Naive thymus-derived CD4-positive, alpha-beta T cell (primary cell): ENCODE results near the gene EMX2. TPM values are rescaled to one million over a fixed set of nuclear protein-coding genes. Genes with fewer than 3 reads are reported as not detected.

Experiments used
- ATAC-seq: fragments of 150-1000 bp; cut with Tn5 transposase; 2 replicates; pipeline ENCODE4 v1.10.0; 2021; ENCODE audit warnings: mild to moderate bottlenecking, moderate library complexity
- CTCF ChIA-PET: fragments of 350-600 bp; sonication (Branson Sonifier 250); formaldehyde crosslinking; loops from one replicate; lab custom pipeline; 2021; ENCODE audit warnings: antibody characterized with exemption; lab: Charles Lee
- POLR2A ChIA-PET: fragments of 350-600 bp; sonication (Branson Sonifier 250); formaldehyde crosslinking; loops from one replicate; lab custom pipeline; 2021; ENCODE audit warnings: antibody characterized with exemption, inconsistent platforms; lab: Charles Lee
- DNase-seq, 9 donors: peaks; one replicate each; pipeline versions ENCODE4 v3.0.0 to v3.0.0-alpha.2; 2020 to 2022; ENCODE audit warnings: mixed read lengths in 1 of 9
- H3K27ac ChIP-seq: one replicate; pipeline ENCODE4 v1.7.0; 2013; ENCODE audit warnings: mild to moderate bottlenecking, low read depth, low read length, moderate library complexity
- H3K27me3 ChIP-seq, 2 donors: one replicate each; pipeline ENCODE4 v1.7.0; 2013; ENCODE audit warnings: low read length in 2 of 2, mild to moderate bottlenecking in 2 of 2, moderate library complexity in 2 of 2; ENCODE audit not compliant: control insufficient read depth in 2 of 2, insufficient read depth in 2 of 2
- H3K36me3 ChIP-seq, 3 experiments: 1 replicate in 2 of 3; 2 replicates in 1 of 3; pipeline ENCODE4 v1.7.0; 2013; ENCODE audit warnings: low read length in 3 of 3, mild to moderate bottlenecking in 3 of 3, moderate library complexity in 1 of 3; ENCODE audit not compliant: insufficient read depth in 3 of 3, control insufficient read depth in 2 of 3
- H3K4me1 ChIP-seq, 2 donors: one replicate each; pipeline ENCODE4 v1.7.0; 2013; ENCODE audit warnings: low read length in 2 of 2, mild to moderate bottlenecking in 2 of 2, moderate library complexity in 1 of 2; ENCODE audit not compliant: control insufficient read depth in 2 of 2, insufficient read depth in 2 of 2
- H3K4me3 ChIP-seq: 2 replicates; pipeline ENCODE4 v1.7.0; 2013; ENCODE audit warnings: mild to moderate bottlenecking, low read length
- H3K9me3 ChIP-seq, 3 experiments: 1 replicate in 2 of 3; 2 replicates in 1 of 3; pipeline ENCODE4 v1.7.0; 2013; ENCODE audit warnings: low read length in 3 of 3; ENCODE audit not compliant: control insufficient read depth in 2 of 3
- H3K27ac Mint-ChIP-seq, 9 donors: one replicate each; pipeline ENCODE4 v1.8.0; 2020 to 2022; ENCODE audit warnings: mixed read lengths in 9 of 9, mild to moderate bottlenecking in 8 of 9, moderate library complexity in 5 of 9, inconsistent platforms in 2 of 9
- H3K27me3 Mint-ChIP-seq, 5 donors: one replicate each; pipeline ENCODE4 v1.8.0; 2021 to 2022; ENCODE audit warnings: mixed read lengths in 5 of 5, mild to moderate bottlenecking in 1 of 5
- H3K36me3 Mint-ChIP-seq, 5 donors: one replicate each; pipeline ENCODE4 v1.8.0; 2020 to 2022; ENCODE audit warnings: mixed read lengths in 5 of 5, mild to moderate bottlenecking in 3 of 5, inconsistent platforms in 1 of 5
- H3K4me1 Mint-ChIP-seq, 7 donors: one replicate each; pipeline ENCODE4 v1.8.0; 2020 to 2022; ENCODE audit warnings: mixed read lengths in 7 of 7, mild to moderate bottlenecking in 3 of 7, inconsistent platforms in 1 of 7
- H3K4me3 Mint-ChIP-seq, 10 donors: one replicate each; pipeline ENCODE4 v1.8.0; 2020 to 2022; ENCODE audit warnings: mild to moderate bottlenecking in 10 of 10, mixed read lengths in 10 of 10, moderate library complexity in 6 of 10, inconsistent platforms in 2 of 10
- H3K9me3 Mint-ChIP-seq, 11 donors: one replicate each; pipeline ENCODE4 v1.8.0; 2020 to 2022; ENCODE audit warnings: mixed read lengths in 11 of 11, mild to moderate bottlenecking in 4 of 11, inconsistent platforms in 1 of 11, moderate library complexity in 1 of 11
- intact Hi-C, 2 donors: fragments of 100-400 bp; cut with micrococcal nuclease; formaldehyde crosslinking; loops; one replicate each; pipeline ENCODE4 v1.15.1; 2023
- polyA plus RNA-seq, 2 donors: library from polyadenylated mRNA; unstranded; fragments of 300-500 nt; fragmentation: Illumina TruSeq; gene quantifications; one replicate each; pipeline ENCODE4 v1.2.3, GENCODE V29; 2021
- total RNA-seq, 6 experiments: library from RNA in 5 of 6; stranded (reverse) in 5 of 6; gene quantifications; 1 replicate in 5 of 6; 2 replicates in 1 of 6; pipeline ENCODE4 v1.2.3 and lab custom pipeline; 2021 to 2026

EMX2 gene
- total and polyA plus RNA-seq, 7 experiments from 2014 or later: not detected

- Histone ChIP-seq H3K27me3 (peaks cover 0 to 23% of the 10 kb centered on the region in 2 donors), H3K27ac (no peak overlapping the region), H3K4me3 (no peak overlapping the region), H3K4me1 (no peaks in the 10 kb centered on the region), H3K36me3 (no peaks in the 10 kb centered on the region), H3K9me3 (no peaks in the 10 kb centered on the region)
- intact Hi-C loops: loop anchor here in 1 of 2 donors (2.0 kb wide), 1 partner anchor 18 kb away; no protein-coding TSS in a partner anchor
- H3K36me3 Mint-ChIP-seq: peaks cover 0 to 19% (median 0%) of the 10 kb centered on the region in 5 donors
- POLR2A ChIA-PET: no interaction called here
- H3K4me3 Mint-ChIP-seq: no peak overlapping the region
- H3K4me1 Mint-ChIP-seq: peaks cover 14 to 37% (median 25%) of the 10 kb centered on the region in 7 donors
- H3K9me3 Mint-ChIP-seq: peaks cover 0 to 5% (median 0%) of the 10 kb centered on the region in 11 donors
- DNase-seq (no peak), ATAC-seq (no peak)
- CTCF ChIA-PET: no interaction called here
- H3K27me3 Mint-ChIP-seq: peaks cover 87 to 96% (median 89%) of the 10 kb centered on the region in 5 donors
- H3K27ac Mint-ChIP-seq: no peak overlapping the region
Measured at GRCh38 chr10:117550599-117551329, 8.2 kb downstream of the EMX2 start.

GRCh38 chr10:117551330-117552155 is 9.0 kb downstream of the EMX2 start:
- no peak overlapping the region for H3K4me3 ChIP-seq
- H3K36me3 ChIP-seq: no peaks in the 10 kb centered on the region
- Mint-ChIP-seq H3K27me3 (peaks cover 84 to 96% (median 90%) of the 10 kb centered on the region in 5 donors), H3K9me3 (peaks cover 0 to 5% (median 0%) of the 10 kb centered on the region in 11 donors), H3K27ac (peak overlapping the region in 1 of 9 donors; percentile 80), H3K4me3 (no peak overlapping the region), H3K36me3 (peaks cover 0 to 19% (median 0%) of the 10 kb centered on the region in 5 donors), H3K4me1 (peaks cover 10 to 32% (median 20%) of the 10 kb centered on the region in 7 donors)
- H3K4me1 ChIP-seq: no peaks in the 10 kb centered on the region
- ChIA-PET CTCF (no interaction called here), POLR2A (no interaction called here)
- H3K27ac ChIP-seq: no peak overlapping the region
- H3K27me3 ChIP-seq: peaks cover 0 to 23% of the 10 kb centered on the region in 2 donors
- DNase-seq (no peak), ATAC-seq (no peak)
- intact Hi-C loops: loop anchor here in 1 of 2 donors (2.0 kb wide), 1 partner anchor 19 kb away; no protein-coding TSS in a partner anchor
- no peaks in the 10 kb centered on the region for H3K9me3 ChIP-seq

- CTCF ChIA-PET: no interaction called here
- intact Hi-C loops: no loop called here
- Mint-ChIP-seq H3K4me3 (no peak overlapping the region), H3K4me1 (peaks cover 10 to 31% (median 18%) of the 10 kb centered on the region in 7 donors), H3K27me3 (peaks cover 83 to 94% (median 88%) of the 10 kb centered on the region in 5 donors), H3K9me3 (peaks cover 0 to 5% (median 0%) of the 10 kb centered on the region in 11 donors), H3K27ac (peak overlapping the region in 1 of 9 donors; percentile 80), H3K36me3 (peaks cover 0 to 19% (median 0%) of the 10 kb centered on the region in 5 donors)
- DNase-seq: no peak
- peaks cover 0 to 19% of the 10 kb centered on the region in 2 donors for H3K27me3 ChIP-seq
- H3K27ac ChIP-seq: no peak overlapping the region
- H3K4me1 ChIP-seq: no peaks in the 10 kb centered on the region
- H3K9me3 ChIP-seq: no peaks in the 10 kb centered on the region
- no peak overlapping the region for H3K4me3 ChIP-seq
- no peaks in the 10 kb centered on the region for H3K36me3 ChIP-seq
- POLR2A ChIA-PET: no interaction called here
- ATAC-seq: no peak
Measured at GRCh38 chr10:117552156-117552631, 9.6 kb downstream of the EMX2 start.

- Mint-ChIP-seq H3K9me3 (peaks cover 0 to 5% (median 0%) of the 10 kb centered on the region in 11 donors), H3K27me3 (peaks cover 78 to 88% (median 83%) of the 10 kb centered on the region in 5 donors), H3K4me1 (peaks cover 8 to 26% (median 15%) of the 10 kb centered on the region in 7 donors), H3K36me3 (peaks cover 0 to 19% (median 0%) of the 10 kb centered on the region in 5 donors), H3K27ac (peak overlapping the region in 1 of 9 donors; percentile 21), H3K4me3 (no peak overlapping the region)
- Histone ChIP-seq H3K4me3 (no peak overlapping the region), H3K9me3 (no peaks in the 10 kb centered on the region), H3K4me1 (no peaks in the 10 kb centered on the region), H3K36me3 (no peaks in the 10 kb centered on the region), H3K27ac (no peak overlapping the region), H3K27me3 (peaks cover 0 to 15% of the 10 kb centered on the region in 2 donors)
- ATAC-seq (no peak), DNase-seq (no peak)
- CTCF ChIA-PET: no interaction called here
- intact Hi-C loops: no loop called here
- POLR2A ChIA-PET: no interaction called here
Measured at GRCh38 chr10:117552701-117553141, 10.2 kb downstream of the EMX2 start.

DNA sequence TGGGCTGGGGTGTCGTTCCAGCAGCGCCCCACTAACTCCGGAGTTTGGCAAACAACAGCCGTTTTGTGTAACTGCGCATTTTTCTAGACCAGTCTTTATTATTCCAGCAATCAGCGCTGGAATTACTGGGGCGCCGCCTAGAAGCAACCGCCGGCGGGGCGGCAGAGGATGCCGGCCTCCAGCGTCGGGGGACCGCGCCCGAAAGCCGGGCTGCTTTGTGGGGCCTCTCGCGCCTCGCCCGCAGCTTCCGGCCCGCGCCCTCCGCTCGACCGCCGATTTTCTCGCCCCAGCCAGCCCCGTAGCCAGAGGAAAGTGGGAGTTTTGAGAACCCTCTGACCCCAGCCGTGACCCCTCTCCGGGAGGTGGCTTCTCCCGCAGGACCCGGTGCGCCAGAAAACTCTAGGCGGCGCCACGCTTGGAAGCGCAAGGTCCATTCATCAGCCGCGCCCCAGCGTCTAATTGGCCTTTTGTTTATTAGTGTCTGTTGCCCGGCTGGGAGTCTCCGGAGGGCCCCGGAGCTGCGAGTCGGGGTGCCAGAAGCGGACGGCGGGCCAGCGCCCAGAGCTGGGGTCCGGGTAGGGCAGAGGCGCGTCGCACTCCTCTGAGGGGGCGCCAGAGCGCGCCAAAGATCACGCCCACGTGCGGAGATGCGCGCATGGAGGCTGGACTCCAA is 10.7 kb downstream of the EMX2 start:
- H3K9me3 ChIP-seq: no peaks in the 10 kb centered on the region
- H3K27ac Mint-ChIP-seq: no peak overlapping the region
- POLR2A ChIA-PET: no interaction called here
- CTCF ChIA-PET: no interaction called here
- H3K36me3 ChIP-seq: no peaks in the 10 kb centered on the region
- peaks cover 3 to 20% (median 10%) of the 10 kb centered on the region in 7 donors for H3K4me1 Mint-ChIP-seq
- H3K27me3 Mint-ChIP-seq: peaks cover 73 to 83% (median 78%) of the 10 kb centered on the region in 5 donors
- no peak overlapping the region for H3K27ac ChIP-seq
- peaks cover 0 to 5% (median 0%) of the 10 kb centered on the region in 11 donors for H3K9me3 Mint-ChIP-seq
- DNase-seq (no peak), ATAC-seq (no peak)
- H3K4me3 ChIP-seq: no peak overlapping the region
- peak overlapping the region in 1 of 10 donors; percentile 41 for H3K4me3 Mint-ChIP-seq
- H3K36me3 Mint-ChIP-seq: peaks cover 0 to 15% (median 0%) of the 10 kb centered on the region in 5 donors
- no peaks in the 10 kb centered on the region for H3K4me1 ChIP-seq
- H3K27me3 ChIP-seq: peaks cover 0 to 10% of the 10 kb centered on the region in 2 donors
- intact Hi-C loops: no loop called here

DNA sequence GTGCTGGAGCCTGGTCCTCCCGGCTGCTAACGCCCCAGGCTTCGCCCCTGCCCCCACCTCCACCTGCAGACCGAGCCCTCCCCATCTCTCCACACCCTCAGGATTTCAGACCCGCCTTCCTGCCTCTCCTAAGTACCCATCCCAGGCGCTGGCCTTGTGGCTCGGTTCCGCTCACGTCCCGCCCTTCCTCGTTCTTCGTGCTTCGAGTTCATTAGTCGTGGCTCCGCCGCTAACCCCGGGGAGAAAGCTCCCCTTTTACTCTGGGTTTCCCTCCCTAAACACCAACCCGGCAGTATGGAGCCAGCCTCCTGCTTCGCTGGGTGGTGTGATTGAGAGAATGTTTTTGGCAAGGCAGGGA is 11.2 kb downstream of the EMX2 start:
- ChIA-PET CTCF (no interaction called here), POLR2A (no interaction called here)
- Histone ChIP-seq H3K4me3 (no peak overlapping the region), H3K9me3 (no peaks in the 10 kb centered on the region), H3K36me3 (no peaks in the 10 kb centered on the region), H3K27me3 (peaks cover 0 to 8% of the 10 kb centered on the region in 2 donors), H3K4me1 (no peaks in the 10 kb centered on the region), H3K27ac (no peak overlapping the region)
- peaks cover 69 to 79% (median 78%) of the 10 kb centered on the region in 5 donors for H3K27me3 Mint-ChIP-seq
- H3K36me3 Mint-ChIP-seq: peaks cover 0 to 14% (median 0%) of the 10 kb centered on the region in 5 donors
- peaks cover 0 to 5% (median 0%) of the 10 kb centered on the region in 11 donors for H3K9me3 Mint-ChIP-seq
- no peak for DNase-seq
- ATAC-seq: no peak
- intact Hi-C loops: no loop called here
- H3K27ac Mint-ChIP-seq: no peak overlapping the region
- H3K4me1 Mint-ChIP-seq: peaks cover 0 to 19% (median 8%) of the 10 kb centered on the region in 7 donors
- peak overlapping the region in 2 of 10 donors; percentile 30 to 41 for H3K4me3 Mint-ChIP-seq
